ENCODE data around the gene NELL1. TPM values are rescaled to one million over a fixed set of nuclear protein-coding genes. Genes with fewer than 3 reads are reported as not detected.

Gene NELL1
- total RNA-seq, 1 donor from 2014 or later: 0.45 TPM

GRCh38 chr11:21461701-21462100 is 792.3 kb downstream of the NELL1 start:
- Mint-ChIP-seq H3K36me3 (ENCODE audit: low read depth, unreplicated experiment) (no peaks in the 10 kb centered on the region), H3K27ac (ENCODE audit: unreplicated experiment) (no peak overlapping the region), H3K4me3 (ENCODE audit: unreplicated experiment) (no peak overlapping the region), H3K9me3 (ENCODE audit: unreplicated experiment) (no peaks in the 10 kb centered on the region), H3K27me3 (ENCODE audit: low read depth, unreplicated experiment) (no peaks in the 10 kb centered on the region), H3K4me1 (ENCODE audit: low read depth, unreplicated experiment) (no peaks in the 10 kb centered on the region)
- H3K4me2 ChIP-seq (ENCODE audit: low read length): no peak overlapping the region
- H3K27ac ChIP-seq (ENCODE audit: low read depth, low read length): no peak overlapping the region
- DNase-seq (ENCODE audit: low read depth) (no peak), FAIRE-seq (no peak)
- no peaks in the 10 kb centered on the region for H4K20me1 ChIP-seq (ENCODE audit: insufficient read depth, low read length)
- no peaks in the 10 kb centered on the region for H3K27me3 ChIP-seq (ENCODE audit: insufficient read depth, low read length)
- H3K4me3 ChIP-seq (ENCODE audit: insufficient read depth, low read depth, low read length): no peak overlapping the region
- no peak overlapping the region for H3K9ac ChIP-seq (ENCODE audit: low read length)
- H3K79me2 ChIP-seq (ENCODE audit: insufficient read depth, low read length): no peaks in the 10 kb centered on the region
- TF ChIP-seq CTCF (IDR thresholded peaks at IDR 0.05; ENCODE audit: insufficient read depth, low read depth, low read length) (no peak), EZH2 (IDR thresholded peaks at IDR 0.05; ENCODE audit: insufficient read depth, low read length) (no peak)
- no peak overlapping the region for H2AFZ ChIP-seq (ENCODE audit: low read depth, low read length)
- no peaks in the 10 kb centered on the region for H3K9me3 ChIP-seq (ENCODE audit: insufficient read depth, low read depth, low read length)
- H3K36me3 ChIP-seq (ENCODE audit: insufficient read depth, low read length): no peaks in the 10 kb centered on the region
- H3K4me1 ChIP-seq (ENCODE audit: insufficient read depth, low read length): no peaks in the 10 kb centered on the region

- FAIRE-seq: no peak
- H3K4me1 Mint-ChIP-seq (ENCODE audit: low read depth, unreplicated experiment): no peaks in the 10 kb centered on the region
- Histone ChIP-seq H2AFZ (ENCODE audit: low read depth, low read length) (no peak overlapping the region), H3K27ac (ENCODE audit: low read depth, low read length) (no peak overlapping the region), H3K36me3 (ENCODE audit: insufficient read depth, low read length) (no peaks in the 10 kb centered on the region), H3K4me2 (ENCODE audit: low read length) (no peak overlapping the region), H4K20me1 (ENCODE audit: insufficient read depth, low read length) (no peaks in the 10 kb centered on the region), H3K9ac (ENCODE audit: low read length) (no peak overlapping the region), H3K27me3 (ENCODE audit: insufficient read depth, low read length) (no peaks in the 10 kb centered on the region), H3K9me3 (ENCODE audit: insufficient read depth, low read depth, low read length) (no peaks in the 10 kb centered on the region), H3K79me2 (ENCODE audit: insufficient read depth, low read length) (no peaks in the 10 kb centered on the region), H3K4me3 (ENCODE audit: insufficient read depth, low read depth, low read length) (no peak overlapping the region), H3K4me1 (ENCODE audit: insufficient read depth, low read length) (no peaks in the 10 kb centered on the region)
- peaks cover 2% of the 10 kb centered on the region for H3K27me3 Mint-ChIP-seq (ENCODE audit: low read depth, unreplicated experiment)
- TF ChIP-seq EZH2 (IDR thresholded peaks at IDR 0.05; ENCODE audit: insufficient read depth, low read length) (no peak), CTCF (IDR thresholded peaks at IDR 0.05; ENCODE audit: insufficient read depth, low read depth, low read length) (no peak)
- no peak overlapping the region for H3K4me3 Mint-ChIP-seq (ENCODE audit: unreplicated experiment)
- no peak overlapping the region for H3K27ac Mint-ChIP-seq (ENCODE audit: unreplicated experiment)
- DNase-seq (ENCODE audit: low read depth): no peak
- no peaks in the 10 kb centered on the region for H3K36me3 Mint-ChIP-seq (ENCODE audit: low read depth, unreplicated experiment)
- no peaks in the 10 kb centered on the region for H3K9me3 Mint-ChIP-seq (ENCODE audit: unreplicated experiment)
Measured at GRCh38 chr11:21464601-21465193, 795.3 kb downstream of the NELL1 start.

- DNase-seq (ENCODE audit: low read depth) (no peak), FAIRE-seq (no peak)
- no peaks in the 10 kb centered on the region for H3K79me2 ChIP-seq (ENCODE audit: insufficient read depth, low read length)
- TF ChIP-seq CTCF (IDR thresholded peaks at IDR 0.05; ENCODE audit: insufficient read depth, low read depth, low read length) (no peak), EZH2 (IDR thresholded peaks at IDR 0.05; ENCODE audit: insufficient read depth, low read length) (no peak)
- no peak overlapping the region for H3K4me3 ChIP-seq (ENCODE audit: insufficient read depth, low read depth, low read length)
- no peak overlapping the region for H3K27ac ChIP-seq (ENCODE audit: low read depth, low read length)
- H3K27ac Mint-ChIP-seq (ENCODE audit: unreplicated experiment): no peak overlapping the region
- H3K9ac ChIP-seq (ENCODE audit: low read length): no peak overlapping the region
- no peaks in the 10 kb centered on the region for H3K9me3 ChIP-seq (ENCODE audit: insufficient read depth, low read depth, low read length)
- H3K4me2 ChIP-seq (ENCODE audit: low read length): no peak overlapping the region
- no peak overlapping the region for H2AFZ ChIP-seq (ENCODE audit: low read depth, low read length)
- no peaks in the 10 kb centered on the region for H3K4me1 ChIP-seq (ENCODE audit: insufficient read depth, low read length)
- H3K27me3 ChIP-seq (ENCODE audit: insufficient read depth, low read length): no peaks in the 10 kb centered on the region
- H3K9me3 Mint-ChIP-seq (ENCODE audit: unreplicated experiment): no peaks in the 10 kb centered on the region
- no peaks in the 10 kb centered on the region for H3K36me3 Mint-ChIP-seq (ENCODE audit: low read depth, unreplicated experiment)
- peaks cover 2% of the 10 kb centered on the region for H3K27me3 Mint-ChIP-seq (ENCODE audit: low read depth, unreplicated experiment)
- no peaks in the 10 kb centered on the region for H4K20me1 ChIP-seq (ENCODE audit: insufficient read depth, low read length)
- H3K36me3 ChIP-seq (ENCODE audit: insufficient read depth, low read length): no peaks in the 10 kb centered on the region
- no peak overlapping the region for H3K4me3 Mint-ChIP-seq (ENCODE audit: unreplicated experiment)
- no peaks in the 10 kb centered on the region for H3K4me1 Mint-ChIP-seq (ENCODE audit: low read depth, unreplicated experiment)
Measured at GRCh38 chr11:21465203-21465602, 795.8 kb downstream of the NELL1 start.

Data from astrocyte (in vitro differentiated cells and primary cell).